Spleen (tissue), 7 donors: Measurements from ENCODE around the gene HIGD1B.

Experiments used
- CTCF ChIP-seq, 11 experiments: fragments of 200-600 bp in 7 of 11; fragments of 450-650 bp in 4 of 11; sonication (generic) in 4 of 11; IDR thresholded peaks in 8 of 11; conservative IDR thresholded peaks in 3 of 11; 1 replicate in 7 of 11; 2 replicates in 4 of 11; pipeline versions ENCODE4 v1.4.0 to v1.8.0; 2016 to 2021; ENCODE audit warnings: antibody characterized with exemption in 11 of 11, inconsistent platforms in 4 of 11, mild to moderate bottlenecking in 1 of 11
- POLR2A ChIP-seq, 3 donors: fragments of 450-650 bp; IDR thresholded peaks; one replicate each; pipeline ENCODE4 v1.5.1; 2017; ENCODE audit warnings: antibody characterized with exemption in 3 of 3, mild to moderate bottlenecking in 1 of 3
- POLR2AphosphoS5 ChIP-seq, 3 donors: sonication (generic); formaldehyde crosslinking; IDR thresholded peaks; one replicate each; pipeline ENCODE4 v1.5.1; 2017; ENCODE audit warnings: antibody characterized with exemption in 3 of 3
- donor health status: DM: no; HTN: no; CAD: no; lungs with moderate emphysema.
- donor health status: DM: no; HTN: no; CAD: no.
- donor health status: DM: no; HTN: no; CAD: no.

- TF ChIP-seq CTCF (IDR thresholded peaks at IDR 0.05 in 8 of 11, conservative IDR thresholded peaks at IDR 0.05 in 3 of 11) (no peak), POLR2A (IDR thresholded peaks at IDR 0.05) (no peak), POLR2AphosphoS5 (IDR thresholded peaks at IDR 0.05) (no peak)
Measured at GRCh38 chr17:44827863-44828262, 19.8 kb upstream of the HIGD1B start.
